B cell (primary cell): ENCODE measurements around the gene FOXI1.

Experiments used
- EZH2 ChIP-seq: IDR thresholded peaks from 2 replicates; pipeline ENCODE4 v1.6.1; 2012; ENCODE audit warnings: borderline replicate concordance, low read depth, mild to moderate bottlenecking, moderate library complexity, low read length; ENCODE audit not compliant: insufficient read depth, poor library complexity, severe bottlenecking
- TF ChIP-seq, protein P1 (sequence below): fragments of 200-600 bp; IDR thresholded peaks from one replicate; pipeline ENCODE4 v1.8.0; 2022; ENCODE audit warnings: antibody characterized with exemption, mild to moderate bottlenecking

DNA sequence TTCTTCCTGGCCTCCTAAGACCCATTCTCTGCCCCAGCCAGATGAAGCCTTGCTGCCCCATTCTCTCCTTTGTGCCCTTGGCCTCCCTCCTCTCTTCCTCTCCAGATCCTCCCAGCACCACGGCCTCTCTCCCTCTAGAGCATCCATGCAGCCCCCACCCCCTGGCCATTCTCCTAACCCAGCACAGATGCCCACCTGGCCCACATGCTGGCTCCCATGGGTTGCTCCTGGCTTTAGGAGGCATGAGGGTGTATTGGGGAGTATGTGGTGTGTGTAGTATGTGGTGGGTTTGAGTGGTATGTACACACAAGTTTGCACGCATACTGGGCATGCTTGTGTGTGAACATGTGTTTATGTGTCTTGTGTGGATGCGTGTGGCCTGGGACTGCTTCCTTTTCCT is 47.1 kb downstream of the FOXI1 start:
- no peak for TF ChIP-seq EZH2
- TF ChIP-seq, protein P1, sequence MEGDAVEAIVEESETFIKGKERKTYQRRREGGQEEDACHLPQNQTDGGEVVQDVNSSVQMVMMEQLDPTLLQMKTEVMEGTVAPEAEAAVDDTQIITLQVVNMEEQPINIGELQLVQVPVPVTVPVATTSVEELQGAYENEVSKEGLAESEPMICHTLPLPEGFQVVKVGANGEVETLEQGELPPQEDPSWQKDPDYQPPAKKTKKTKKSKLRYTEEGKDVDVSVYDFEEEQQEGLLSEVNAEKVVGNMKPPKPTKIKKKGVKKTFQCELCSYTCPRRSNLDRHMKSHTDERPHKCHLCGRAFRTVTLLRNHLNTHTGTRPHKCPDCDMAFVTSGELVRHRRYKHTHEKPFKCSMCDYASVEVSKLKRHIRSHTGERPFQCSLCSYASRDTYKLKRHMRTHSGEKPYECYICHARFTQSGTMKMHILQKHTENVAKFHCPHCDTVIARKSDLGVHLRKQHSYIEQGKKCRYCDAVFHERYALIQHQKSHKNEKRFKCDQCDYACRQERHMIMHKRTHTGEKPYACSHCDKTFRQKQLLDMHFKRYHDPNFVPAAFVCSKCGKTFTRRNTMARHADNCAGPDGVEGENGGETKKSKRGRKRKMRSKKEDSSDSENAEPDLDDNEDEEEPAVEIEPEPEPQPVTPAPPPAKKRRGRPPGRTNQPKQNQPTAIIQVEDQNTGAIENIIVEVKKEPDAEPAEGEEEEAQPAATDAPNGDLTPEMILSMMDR, result no peak
